HEK293 (cell line): ENCODE results near the gene STIP1.

ENCODE experiments used
- CTCF ChIP-seq: fragments of 450-650 bp; formaldehyde crosslinking; IDR thresholded peaks from 2 replicates; pipeline ENCODE4 v1.5.1; 2016; ENCODE audit warnings: missing biosample characterization, missing genetic modification characterization
- REST ChIP-seq: fragments of 450-650 bp; formaldehyde crosslinking; IDR thresholded peaks from 2 replicates; pipeline ENCODE4 v1.5.1; 2016; ENCODE audit warnings: missing biosample characterization, missing genetic modification characterization
- SP7 ChIP-seq: fragments of 450-650 bp; formaldehyde crosslinking; IDR thresholded peaks from 2 replicates; pipeline ENCODE4 v1.5.1; 2016; ENCODE audit warnings: missing biosample characterization, missing genetic modification characterization
- TCF7L2 ChIP-seq: IDR thresholded peaks from 2 replicates; pipeline ENCODE4 v1.6.1; 2011; ENCODE audit warnings: low read depth, mild to moderate bottlenecking, inconsistent platforms, low read length, moderate library complexity, borderline replicate concordance
- ZNF23 ChIP-seq: fragments of 450-650 bp; formaldehyde crosslinking; IDR thresholded peaks from 2 replicates; pipeline ENCODE4 v1.5.1; 2016; ENCODE audit warnings: missing biosample characterization, missing genetic modification characterization, borderline replicate concordance
- ZNF26 ChIP-seq: fragments of 450-650 bp; formaldehyde crosslinking; IDR thresholded peaks from 2 replicates; pipeline ENCODE4 v1.5.1; 2016; ENCODE audit warnings: missing biosample characterization, missing genetic modification characterization
- ZNF510 ChIP-seq: fragments of 450-650 bp; formaldehyde crosslinking; IDR thresholded peaks from 2 replicates; pipeline ENCODE4 v1.5.1; 2018; ENCODE audit warnings: mild to moderate bottlenecking, missing genetic modification characterization, missing biosample characterization; ENCODE audit not compliant: insufficient replicate concordance
- ZNF600 ChIP-seq: fragments of 450-650 bp; formaldehyde crosslinking; IDR thresholded peaks from 2 replicates; pipeline ENCODE4 v1.5.1; 2016; ENCODE audit warnings: missing biosample characterization, missing genetic modification characterization
- ZNF776 ChIP-seq: fragments of 450-650 bp; formaldehyde crosslinking; IDR thresholded peaks from 2 replicates; pipeline ENCODE4 v1.5.0; 2017; ENCODE audit warnings: missing biosample characterization, missing genetic modification characterization, borderline replicate concordance
- ZSCAN5A ChIP-seq: fragments of 450-650 bp; formaldehyde crosslinking; IDR thresholded peaks from 2 replicates; pipeline ENCODE4 v1.5.1; 2016; ENCODE audit warnings: missing biosample characterization, missing genetic modification characterization

GRCh38 chr11:64207256-64208085 is 21.5 kb downstream of the STIP1 start:
- TF ChIP-seq ZNF510 (tag by site-specific recombination) (no peak), CTCF (no peak), SP7 (tag by site-specific recombination) (no peak), TCF7L2 (no peak), ZNF600 (tag by site-specific recombination) (no peak), ZNF776 (tag by site-specific recombination) (no peak), REST (tag by site-specific recombination) (no peak), ZNF23 (tag by site-specific recombination) (no peak), ZNF26 (tag by site-specific recombination) (no peak), ZSCAN5A (tag by site-specific recombination) (no peak)
